Upper lobe of left lung (tissue), 4 donors: ENCODE data around the gene FHOD1.

Experiments used
- CTCF ChIP-seq, 6 experiments: fragments of 450-650 bp in 4 of 6; fragments of 200-600 bp in 2 of 6; sonication (generic) in 2 of 6; IDR thresholded peaks; one replicate each; pipeline ENCODE4 v1.5.1; 2016 to 2019; ENCODE audit warnings: antibody characterized with exemption in 6 of 6
- EP300 ChIP-seq, 4 donors: sonication (generic); formaldehyde crosslinking; IDR thresholded peaks; one replicate each; pipeline ENCODE4 v1.5.1; 2017; ENCODE audit warnings: antibody characterized with exemption in 4 of 4, control low read depth in 2 of 4
- POLR2A ChIP-seq, 4 donors: fragments of 450-650 bp; IDR thresholded peaks; one replicate each; pipeline ENCODE4 v1.5.1; 2016 to 2017; ENCODE audit warnings: antibody characterized with exemption in 4 of 4, mild to moderate bottlenecking in 2 of 4

- no peak for TF ChIP-seq EP300 (IDR thresholded peaks at IDR 0.05)
- TF ChIP-seq POLR2A (IDR thresholded peaks at IDR 0.05) = no peak
- TF ChIP-seq CTCF (IDR thresholded peaks at IDR 0.05) = no peak
Measured at GRCh38 chr16:67268136-67268579, 20.9 kb upstream of the FHOD1 start.
